ENCODE data around the gene CDK7. TPM values are rescaled to one million over a fixed set of nuclear protein-coding genes. Genes with fewer than 3 reads are reported as not detected.

CDK7 gene
- total RNA-seq, 2 donors from 2014 or later = 37.5 to 52.4 TPM

DNA sequence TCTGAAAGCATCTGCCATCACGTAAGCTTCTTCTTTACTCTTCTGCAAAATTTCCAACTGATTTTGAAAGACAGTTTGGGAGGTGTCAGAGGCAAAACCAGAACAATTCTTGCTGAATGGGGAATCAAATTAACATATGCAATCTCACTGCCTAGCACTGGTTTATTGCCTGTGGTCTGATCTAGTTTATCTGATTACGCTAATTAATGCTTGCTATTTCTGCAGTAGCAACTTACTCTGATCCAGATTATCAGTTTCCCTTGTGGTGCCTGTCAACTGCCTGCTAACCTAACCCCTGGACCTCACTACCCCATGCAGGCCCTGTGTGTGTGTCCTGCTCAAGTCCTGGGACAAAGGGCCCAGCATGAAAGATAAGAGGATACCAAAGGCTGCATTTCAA lies 57.6 kb downstream of the CDK7 start:
- no peaks in the 10 kb centered on the region for H3K27me3 Mint-ChIP-seq
- H3K27ac Mint-ChIP-seq = no peak overlapping the region
- no peaks in the 10 kb centered on the region for H3K4me1 Mint-ChIP-seq
- H3K9me3 Mint-ChIP-seq = no peaks in the 10 kb centered on the region
- peaks cover 14% of the 10 kb centered on the region for H3K36me3 Mint-ChIP-seq (ENCODE audit: low read depth)
- no peak overlapping the region for H3K4me3 Mint-ChIP-seq
- ATAC-seq (replicated peaks) = no peak

GRCh38 chr5:69293882-69294281 lies 59.2 kb downstream of the CDK7 start:
- Mint-ChIP-seq H3K4me3 (no peak overlapping the region), H3K4me1 (no peaks in the 10 kb centered on the region), H3K27me3 (no peaks in the 10 kb centered on the region), H3K36me3 (ENCODE audit: low read depth) (peaks cover 14% of the 10 kb centered on the region), H3K27ac (no peak overlapping the region), H3K9me3 (no peaks in the 10 kb centered on the region)
- ATAC-seq (replicated peaks) = no peak

GRCh38 chr5:69295088-69295754 lies 60.5 kb downstream of the CDK7 start:
- Mint-ChIP-seq H3K27ac (peak overlapping the region; percentile 75), H3K27me3 (no peaks in the 10 kb centered on the region)

DNA sequence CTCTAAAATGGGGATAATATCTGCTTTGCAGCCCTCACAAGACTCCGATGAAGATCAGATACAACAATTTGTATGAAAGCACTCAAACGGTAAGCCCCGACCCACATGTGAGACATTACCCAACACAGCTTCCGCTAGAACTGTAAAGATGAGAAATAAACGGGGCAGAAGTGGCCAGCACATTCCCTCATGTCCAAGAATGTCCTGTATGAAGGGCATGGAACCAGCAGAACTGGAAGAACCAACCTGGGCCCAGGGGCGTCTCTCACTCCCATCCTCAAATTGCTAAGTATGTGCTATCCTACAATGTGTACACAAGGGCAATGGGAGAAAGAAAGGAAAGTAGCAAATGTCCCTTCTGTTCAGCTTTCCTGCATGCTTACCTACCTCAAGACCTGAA lies 64.9 kb downstream of the CDK7 start:
- H3K4me1 Mint-ChIP-seq = no peaks in the 10 kb centered on the region
- H3K4me3 Mint-ChIP-seq = no peak overlapping the region

More at GRCh38 chr5:69295088-69295754, 60.5 kb downstream of the CDK7 start:
- peaks cover 24% of the 10 kb centered on the region for H3K36me3 Mint-ChIP-seq (ENCODE audit: low read depth)
- peak overlapping the region; percentile 50 for H3K4me3 Mint-ChIP-seq
- ATAC-seq (replicated peaks) = peak; percentile 78
- H3K4me1 Mint-ChIP-seq = no peaks in the 10 kb centered on the region
- H3K9me3 Mint-ChIP-seq = no peaks in the 10 kb centered on the region

DNA sequence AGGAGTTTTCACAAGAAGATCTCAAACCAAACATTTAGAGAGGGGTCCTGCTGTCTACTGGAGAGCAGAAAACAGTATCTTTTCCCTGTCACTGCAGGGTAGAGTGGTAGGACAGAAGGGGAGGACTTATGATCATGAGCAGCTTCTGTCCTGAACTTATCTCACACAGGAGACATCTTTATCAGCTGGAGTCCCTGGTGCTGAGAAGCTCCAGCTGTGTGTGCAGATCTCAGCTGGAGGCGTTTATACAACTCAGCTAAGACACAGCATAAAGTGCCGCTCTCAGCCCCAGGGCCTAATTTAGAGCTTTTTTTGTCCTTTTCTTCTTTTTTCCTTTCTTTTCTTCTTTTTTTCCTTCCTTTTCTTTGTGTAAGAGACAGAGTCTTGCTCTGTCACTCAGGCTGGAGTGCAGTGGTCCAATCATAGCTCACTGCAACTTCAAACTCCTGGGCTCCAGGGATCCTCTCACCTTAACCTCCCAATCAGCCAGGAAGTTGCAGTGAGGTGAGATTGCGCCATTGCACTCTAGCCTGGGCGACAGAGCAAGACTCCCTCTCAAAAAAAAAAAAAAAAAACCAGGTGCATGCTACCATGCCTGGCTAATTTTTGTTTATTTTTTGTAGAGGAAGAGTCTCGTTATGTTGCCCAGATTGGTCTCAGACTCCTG lies 66.0 kb downstream of the CDK7 start:
- ATAC-seq (replicated peaks) = no peak

More for the DNA sequence above, 64.9 kb downstream of the CDK7 start:
- no peak for ATAC-seq (replicated peaks)
- peaks cover 19% of the 10 kb centered on the region for H3K36me3 Mint-ChIP-seq (ENCODE audit: low read depth)
- no peaks in the 10 kb centered on the region for H3K27me3 Mint-ChIP-seq
- no peak overlapping the region for H3K27ac Mint-ChIP-seq
- H3K9me3 Mint-ChIP-seq = no peaks in the 10 kb centered on the region

DNA sequence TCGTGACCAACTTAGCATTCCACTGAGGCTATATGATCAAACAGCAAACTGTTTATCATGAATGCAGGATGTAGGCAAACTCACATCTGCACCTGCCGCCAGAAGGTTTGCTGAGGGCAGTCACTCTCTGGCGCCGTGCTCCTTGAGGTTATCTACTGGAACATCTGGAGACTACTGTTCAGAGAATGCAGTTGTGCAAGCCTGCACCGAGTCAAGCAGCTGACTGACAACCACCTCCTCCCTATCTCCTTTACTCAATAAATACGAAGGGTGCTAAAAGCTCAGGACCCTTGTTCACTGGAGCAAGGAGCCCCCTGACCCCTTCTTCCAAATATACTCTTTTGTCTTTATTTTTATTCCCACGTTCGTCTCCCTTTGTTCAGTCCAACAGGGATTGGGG lies 70.8 kb downstream of the CDK7 start:
- H3K27me3 Mint-ChIP-seq = no peaks in the 10 kb centered on the region
- H3K4me3 Mint-ChIP-seq = no peak overlapping the region
- no peaks in the 10 kb centered on the region for H3K4me1 Mint-ChIP-seq
- ATAC-seq (replicated peaks) = no peak
- no peak overlapping the region for H3K27ac Mint-ChIP-seq
- peaks cover 44% of the 10 kb centered on the region for H3K36me3 Mint-ChIP-seq (ENCODE audit: low read depth)
- no peaks in the 10 kb centered on the region for H3K9me3 Mint-ChIP-seq

More for the DNA sequence above, 66.0 kb downstream of the CDK7 start:
- no peaks in the 10 kb centered on the region for H3K27me3 Mint-ChIP-seq
- peaks cover 17% of the 10 kb centered on the region for H3K36me3 Mint-ChIP-seq (ENCODE audit: low read depth)
- no peaks in the 10 kb centered on the region for H3K4me1 Mint-ChIP-seq
- no peak overlapping the region for H3K4me3 Mint-ChIP-seq
- no peaks in the 10 kb centered on the region for H3K9me3 Mint-ChIP-seq
- no peak overlapping the region for H3K27ac Mint-ChIP-seq

- Mint-ChIP-seq H3K27ac (no peak overlapping the region), H3K36me3 (ENCODE audit: low read depth) (peaks cover 64% of the 10 kb centered on the region), H3K4me1 (no peaks in the 10 kb centered on the region), H3K9me3 (no peaks in the 10 kb centered on the region), H3K4me3 (no peak overlapping the region), H3K27me3 (no peaks in the 10 kb centered on the region)
- peak; percentile 50 for ATAC-seq (replicated peaks)
These were observed 73.4 kb downstream of the CDK7 start for GRCh38 chr5:69308046-69308553.

DNA sequence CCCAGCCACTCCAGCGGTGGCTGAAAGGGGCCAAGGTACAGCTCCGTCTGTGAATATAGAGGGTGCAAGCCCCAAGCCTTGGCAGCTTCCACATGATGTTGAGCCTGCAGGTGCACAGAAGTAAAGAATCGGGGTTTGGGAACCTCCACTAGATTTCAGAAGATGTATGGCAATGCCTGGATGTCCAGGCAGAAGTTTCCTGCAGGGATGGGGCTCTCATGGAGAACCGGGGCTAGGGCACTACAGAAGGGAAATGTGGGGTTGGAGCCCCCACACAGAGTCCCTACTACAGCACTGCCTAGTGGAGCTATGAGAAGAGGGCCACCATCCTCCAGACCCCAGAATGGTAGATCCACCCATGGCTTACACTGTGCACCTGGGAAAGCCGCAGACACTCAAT lies 74.7 kb downstream of the CDK7 start:
- Mint-ChIP-seq H3K36me3 (ENCODE audit: low read depth) (peaks cover 73% of the 10 kb centered on the region), H3K4me1 (no peaks in the 10 kb centered on the region), H3K9me3 (no peaks in the 10 kb centered on the region), H3K27ac (no peak overlapping the region), H3K4me3 (no peak overlapping the region), H3K27me3 (no peaks in the 10 kb centered on the region)
- no peak for ATAC-seq (replicated peaks)

GRCh38 chr5:69312459-69313160 lies 77.9 kb downstream of the CDK7 start:
- H3K4me1 Mint-ChIP-seq = no peaks in the 10 kb centered on the region
- H3K27ac Mint-ChIP-seq = no peak overlapping the region
- no peaks in the 10 kb centered on the region for H3K9me3 Mint-ChIP-seq
- no peaks in the 10 kb centered on the region for H3K27me3 Mint-ChIP-seq
- ATAC-seq (replicated peaks) = no peak
- H3K4me3 Mint-ChIP-seq = no peak overlapping the region
- H3K36me3 Mint-ChIP-seq (ENCODE audit: low read depth) = peaks cover 66% of the 10 kb centered on the region

DNA sequence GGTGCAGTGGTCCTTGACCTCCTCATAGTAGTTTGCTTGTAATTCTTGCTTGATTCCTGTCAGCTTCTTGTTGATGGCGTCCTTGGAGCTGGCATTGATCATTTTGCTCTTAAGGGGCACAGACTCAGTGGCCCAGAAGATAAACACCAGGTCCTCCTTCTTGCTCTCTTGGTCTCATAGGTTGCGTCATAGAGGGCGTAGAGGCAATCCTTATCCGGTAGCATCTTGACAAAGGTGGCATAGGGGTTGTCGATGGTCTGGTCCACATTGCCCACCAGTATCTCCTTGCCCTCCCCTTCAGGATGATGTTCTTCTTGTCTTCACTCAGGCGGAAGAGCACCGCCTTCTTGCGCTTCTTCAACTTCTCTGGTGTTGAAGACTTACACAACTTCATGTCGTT lies 78.7 kb downstream of the CDK7 start:
- ATAC-seq (replicated peaks) = no peak
- Mint-ChIP-seq H3K27ac (no peak overlapping the region), H3K9me3 (no peaks in the 10 kb centered on the region), H3K27me3 (no peaks in the 10 kb centered on the region), H3K4me3 (no peak overlapping the region), H3K36me3 (ENCODE audit: low read depth) (peaks cover 57% of the 10 kb centered on the region), H3K4me1 (no peaks in the 10 kb centered on the region)

- H3K9me3 Mint-ChIP-seq = no peaks in the 10 kb centered on the region
These were observed 81.3 kb downstream of the CDK7 start for GRCh38 chr5:69315972-69316371.

GRCh38 chr5:69317391-69317790 lies 82.7 kb downstream of the CDK7 start:
- no peak for ATAC-seq (replicated peaks)
- Mint-ChIP-seq H3K36me3 (ENCODE audit: low read depth) (peaks cover 42% of the 10 kb centered on the region), H3K9me3 (no peaks in the 10 kb centered on the region), H3K4me1 (no peaks in the 10 kb centered on the region), H3K4me3 (no peak overlapping the region), H3K27me3 (no peaks in the 10 kb centered on the region), H3K27ac (no peak overlapping the region)

More at GRCh38 chr5:69315972-69316371, 81.3 kb downstream of the CDK7 start:
- ATAC-seq (replicated peaks) = no peak
- Mint-ChIP-seq H3K4me1 (no peaks in the 10 kb centered on the region), H3K36me3 (ENCODE audit: low read depth) (peaks cover 50% of the 10 kb centered on the region), H3K27ac (no peak overlapping the region), H3K27me3 (no peaks in the 10 kb centered on the region), H3K4me3 (no peak overlapping the region)

DNA sequence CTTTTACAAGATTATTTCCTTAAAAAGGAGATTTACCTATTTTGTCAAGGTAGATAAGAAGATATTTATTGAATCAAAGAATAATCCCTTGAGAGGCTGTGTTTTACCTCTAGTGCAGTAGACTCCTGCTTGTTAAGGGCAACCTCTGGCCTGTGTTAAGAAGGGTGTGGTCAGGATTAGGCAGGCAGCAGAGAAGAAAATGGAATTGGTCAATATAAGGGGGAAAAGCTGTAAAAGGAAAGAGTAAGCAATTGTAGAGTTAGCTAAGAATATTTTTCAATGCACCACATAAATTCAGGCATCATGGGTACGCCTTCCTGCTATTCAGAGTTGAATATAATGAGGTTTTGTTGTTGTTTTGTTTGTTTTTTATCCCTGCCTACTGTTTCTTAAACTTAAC lies 91.7 kb downstream of the CDK7 start:
- no peak for ATAC-seq (replicated peaks)
- no peak overlapping the region for H3K4me3 Mint-ChIP-seq
- H3K36me3 Mint-ChIP-seq (ENCODE audit: low read depth) = no peaks in the 10 kb centered on the region
- no peak overlapping the region for H3K27ac Mint-ChIP-seq
- no peaks in the 10 kb centered on the region for H3K9me3 Mint-ChIP-seq
- peaks cover 4% of the 10 kb centered on the region for H3K4me1 Mint-ChIP-seq
- H3K27me3 Mint-ChIP-seq = no peaks in the 10 kb centered on the region
